Stimulated activated naive CD8-positive, alpha-beta T cell treated with anti-CD3 and anti-CD28 coated beads, Interleukin-15, Interleukin-2, amounts not matched to agents 100 ng/mL and 50 ng/mL, for 24 hours (primary cell): Measurements from ENCODE around the gene TMEM165.

Source experiments
- H3K27ac Mint-ChIP-seq: one replicate; pipeline ENCODE4 v1.8.0; 2021; ENCODE audit warnings: mild to moderate bottlenecking, mixed read lengths
- H3K27me3 Mint-ChIP-seq: one replicate; pipeline ENCODE4 v1.8.0; 2021; ENCODE audit warnings: mixed read lengths
- H3K36me3 Mint-ChIP-seq: one replicate; pipeline ENCODE4 v1.8.0; 2021; ENCODE audit warnings: low read depth, mixed read lengths
- H3K4me1 Mint-ChIP-seq: one replicate; pipeline ENCODE4 v1.8.0; 2021; ENCODE audit warnings: low read depth, mixed read lengths
- H3K4me3 Mint-ChIP-seq: one replicate; pipeline ENCODE4 v1.8.0; 2021; ENCODE audit warnings: mild to moderate bottlenecking, mixed read lengths
- H3K9me3 Mint-ChIP-seq: one replicate; pipeline ENCODE4 v1.8.0; 2021; ENCODE audit warnings: mixed read lengths

Gene TMEM165

GRCh38 chr4:55409468-55410171, 13.9 kb downstream of the TMEM165 start:
- H3K27me3 Mint-ChIP-seq: no peaks in the 10 kb centered on the region
- no peaks in the 10 kb centered on the region for H3K9me3 Mint-ChIP-seq
- H3K4me1 Mint-ChIP-seq: peaks cover 35% of the 10 kb centered on the region
- no peak overlapping the region for H3K27ac Mint-ChIP-seq
- peaks cover 38% of the 10 kb centered on the region for H3K36me3 Mint-ChIP-seq
- H3K4me3 Mint-ChIP-seq: no peak overlapping the region

- Mint-ChIP-seq H3K36me3 (peaks cover 39% of the 10 kb centered on the region), H3K27me3 (no peaks in the 10 kb centered on the region), H3K4me3 (no peak overlapping the region), H3K4me1 (peaks cover 31% of the 10 kb centered on the region), H3K9me3 (no peaks in the 10 kb centered on the region), H3K27ac (no peak overlapping the region)
Measured at GRCh38 chr4:55410431-55410830, 14.7 kb downstream of the TMEM165 start.

GRCh38 chr4:55411621-55412020, 15.9 kb downstream of the TMEM165 start:
- Mint-ChIP-seq H3K27me3 (no peaks in the 10 kb centered on the region), H3K36me3 (peaks cover 32% of the 10 kb centered on the region), H3K27ac (no peak overlapping the region), H3K4me3 (no peak overlapping the region), H3K9me3 (no peaks in the 10 kb centered on the region), H3K4me1 (peaks cover 22% of the 10 kb centered on the region)

DNA sequence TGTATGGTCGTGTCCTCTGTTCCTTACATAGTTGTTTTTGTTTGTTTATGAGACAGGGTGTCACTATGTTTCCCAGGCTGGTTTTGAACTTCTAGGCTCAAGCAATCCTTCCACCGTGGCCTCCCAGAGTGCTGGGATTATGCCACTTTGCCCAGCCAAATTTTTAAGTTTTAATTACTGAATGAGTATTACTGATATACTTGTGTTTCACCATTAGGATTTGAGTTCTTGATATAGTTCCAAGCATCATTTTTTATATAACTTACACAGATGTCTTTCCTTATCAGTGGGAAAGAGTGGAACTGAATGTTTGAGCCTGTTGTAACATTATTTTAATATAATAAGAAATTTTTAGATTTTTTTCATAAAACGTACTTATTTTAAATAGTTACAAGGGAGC, 20.4 kb downstream of the TMEM165 start:
- Mint-ChIP-seq H3K27me3 (no peaks in the 10 kb centered on the region), H3K36me3 (peaks cover 58% of the 10 kb centered on the region), H3K4me3 (no peak overlapping the region), H3K27ac (no peak overlapping the region), H3K9me3 (no peaks in the 10 kb centered on the region), H3K4me1 (no peaks in the 10 kb centered on the region)

- Mint-ChIP-seq H3K4me1 (no peaks in the 10 kb centered on the region), H3K27ac (no peak overlapping the region), H3K9me3 (no peaks in the 10 kb centered on the region), H3K4me3 (no peak overlapping the region), H3K36me3 (peaks cover 79% of the 10 kb centered on the region), H3K27me3 (no peaks in the 10 kb centered on the region)
Measured at GRCh38 chr4:55424791-55425190, 29.0 kb downstream of the TMEM165 start.

DNA sequence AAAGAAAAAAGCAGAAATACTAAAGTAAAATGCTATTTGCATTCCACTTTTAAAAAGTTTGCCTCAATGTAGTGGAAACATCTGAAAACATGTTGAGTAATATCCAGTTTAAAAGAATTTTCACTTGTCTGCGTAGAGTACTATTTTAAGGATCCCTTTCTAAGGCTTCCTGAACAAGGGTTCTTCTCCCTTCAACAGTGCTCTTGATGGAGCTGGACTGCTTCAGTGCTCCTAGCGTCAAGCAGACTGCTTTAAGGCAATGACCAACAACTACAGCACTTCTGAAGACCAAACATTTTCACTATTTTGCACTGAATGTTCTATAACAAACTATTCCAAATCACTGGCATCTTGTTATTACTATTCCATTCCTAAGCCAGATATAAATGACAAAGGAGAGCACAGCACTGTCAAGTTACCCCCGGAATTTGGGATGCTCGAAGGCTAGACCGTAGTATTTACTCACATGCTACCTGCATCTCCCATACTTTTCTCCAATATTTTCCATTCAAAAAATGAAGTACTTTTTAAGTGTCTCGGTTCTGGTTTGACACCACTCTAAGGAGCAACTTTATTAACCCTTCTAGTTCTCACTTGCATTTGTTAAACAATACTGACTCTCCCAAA, 36.1 kb downstream of the TMEM165 start:
- Mint-ChIP-seq H3K27ac (peak overlapping the region; percentile 51), H3K9me3 (no peaks in the 10 kb centered on the region), H3K4me3 (no peak overlapping the region), H3K36me3 (peaks cover 58% of the 10 kb centered on the region), H3K27me3 (no peaks in the 10 kb centered on the region), H3K4me1 (peaks cover 17% of the 10 kb centered on the region)

GRCh38 chr4:55435141-55435841, 39.5 kb downstream of the TMEM165 start:
- H3K27me3 Mint-ChIP-seq: no peaks in the 10 kb centered on the region
- H3K9me3 Mint-ChIP-seq: no peaks in the 10 kb centered on the region
- H3K4me1 Mint-ChIP-seq: peaks cover 17% of the 10 kb centered on the region
- H3K4me3 Mint-ChIP-seq: no peak overlapping the region
- peaks cover 61% of the 10 kb centered on the region for H3K36me3 Mint-ChIP-seq
- H3K27ac Mint-ChIP-seq: peak overlapping the region; percentile 66

DNA sequence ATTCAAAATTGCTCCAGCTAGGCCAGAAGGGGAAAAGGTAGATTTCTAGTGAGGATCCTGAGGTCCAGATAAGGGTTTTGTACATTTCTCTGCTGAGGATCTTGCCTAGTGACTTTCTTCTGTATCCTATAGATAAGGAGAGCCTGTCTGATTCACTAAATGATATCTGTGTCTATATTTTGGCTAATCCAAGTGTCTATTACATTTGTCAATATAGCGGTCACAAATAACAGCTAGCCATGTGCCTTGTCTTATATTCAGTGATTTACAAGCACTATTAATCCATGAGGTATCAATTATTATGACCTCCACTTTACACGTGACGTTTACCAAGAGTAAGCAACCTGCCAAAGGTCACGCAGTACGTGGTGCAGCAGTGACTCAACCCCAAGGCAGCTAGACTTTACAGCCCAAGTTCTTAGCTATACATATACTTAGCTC, 41.6 kb downstream of the TMEM165 start:
- H3K36me3 Mint-ChIP-seq: peaks cover 65% of the 10 kb centered on the region
- no peaks in the 10 kb centered on the region for H3K27me3 Mint-ChIP-seq
- H3K9me3 Mint-ChIP-seq: no peaks in the 10 kb centered on the region
- peaks cover 18% of the 10 kb centered on the region for H3K4me1 Mint-ChIP-seq
- no peak overlapping the region for H3K4me3 Mint-ChIP-seq
- no peak overlapping the region for H3K27ac Mint-ChIP-seq

DNA sequence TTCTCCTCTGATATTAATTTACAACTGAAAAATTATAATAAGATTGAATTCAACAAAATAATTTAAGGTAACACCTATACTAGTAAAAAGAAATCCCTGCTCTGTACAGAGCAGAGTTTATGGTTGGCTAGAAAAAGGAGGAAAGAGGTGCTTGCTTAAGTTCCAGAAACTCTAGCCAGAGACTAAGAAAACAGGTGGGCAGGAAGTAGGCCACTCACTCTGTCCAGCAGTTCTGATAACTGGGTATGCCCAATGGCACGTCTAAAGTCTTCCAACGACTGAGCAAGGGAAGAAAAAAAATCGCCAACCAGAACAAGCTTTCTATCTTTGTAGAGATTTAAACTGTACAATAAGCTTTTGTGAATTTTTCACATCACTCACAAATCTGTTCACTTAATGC, 42.1 kb downstream of the TMEM165 start:
- H3K27ac Mint-ChIP-seq: no peak overlapping the region
- no peaks in the 10 kb centered on the region for H3K9me3 Mint-ChIP-seq
- H3K4me1 Mint-ChIP-seq: peaks cover 21% of the 10 kb centered on the region
- H3K36me3 Mint-ChIP-seq: peaks cover 65% of the 10 kb centered on the region
- H3K27me3 Mint-ChIP-seq: no peaks in the 10 kb centered on the region
- H3K4me3 Mint-ChIP-seq: no peak overlapping the region

GRCh38 chr4:55438314-55438713, 42.6 kb downstream of the TMEM165 start:
- no peaks in the 10 kb centered on the region for H3K27me3 Mint-ChIP-seq
- peaks cover 63% of the 10 kb centered on the region for H3K36me3 Mint-ChIP-seq
- peaks cover 21% of the 10 kb centered on the region for H3K4me1 Mint-ChIP-seq
- H3K4me3 Mint-ChIP-seq: no peak overlapping the region
- H3K9me3 Mint-ChIP-seq: no peaks in the 10 kb centered on the region
- H3K27ac Mint-ChIP-seq: peak overlapping the region; percentile 37

- H3K27me3 Mint-ChIP-seq: no peaks in the 10 kb centered on the region
- no peak overlapping the region for H3K27ac Mint-ChIP-seq
- H3K4me3 Mint-ChIP-seq: no peak overlapping the region
- no peaks in the 10 kb centered on the region for H3K9me3 Mint-ChIP-seq
- peaks cover 21% of the 10 kb centered on the region for H3K4me1 Mint-ChIP-seq
- H3K36me3 Mint-ChIP-seq: peaks cover 66% of the 10 kb centered on the region
Measured at GRCh38 chr4:55439023-55439422, 43.3 kb downstream of the TMEM165 start.

- no peak overlapping the region for H3K27ac Mint-ChIP-seq
- no peak overlapping the region for H3K4me3 Mint-ChIP-seq
- H3K27me3 Mint-ChIP-seq: no peaks in the 10 kb centered on the region
- peaks cover 4% of the 10 kb centered on the region for H3K4me1 Mint-ChIP-seq
- no peaks in the 10 kb centered on the region for H3K9me3 Mint-ChIP-seq
- H3K36me3 Mint-ChIP-seq: peaks cover 50% of the 10 kb centered on the region
Measured at GRCh38 chr4:55440786-55441185, 45.0 kb downstream of the TMEM165 start.

DNA sequence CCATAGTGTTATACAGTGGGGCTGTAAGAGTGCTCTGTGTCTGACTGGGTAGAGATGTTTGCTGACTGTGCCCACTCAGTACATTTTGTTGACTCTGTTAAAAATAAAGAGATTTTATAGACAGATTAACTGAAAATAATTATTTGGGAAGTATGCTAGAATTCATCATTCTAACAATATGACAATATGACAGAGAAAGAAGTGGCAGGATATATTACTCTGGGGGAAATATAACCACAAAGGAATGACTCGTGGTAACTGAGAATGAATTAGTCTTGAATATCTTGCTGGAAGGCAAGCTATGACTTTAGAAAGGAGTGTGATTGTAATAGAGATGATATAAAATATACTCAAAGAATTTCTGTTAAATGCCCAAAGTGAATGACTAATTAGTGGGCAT, 46.8 kb downstream of the TMEM165 start:
- Mint-ChIP-seq H3K27ac (no peak overlapping the region), H3K4me1 (peaks cover 8% of the 10 kb centered on the region), H3K27me3 (no peaks in the 10 kb centered on the region), H3K36me3 (peaks cover 50% of the 10 kb centered on the region), H3K9me3 (no peaks in the 10 kb centered on the region), H3K4me3 (no peak overlapping the region)

DNA sequence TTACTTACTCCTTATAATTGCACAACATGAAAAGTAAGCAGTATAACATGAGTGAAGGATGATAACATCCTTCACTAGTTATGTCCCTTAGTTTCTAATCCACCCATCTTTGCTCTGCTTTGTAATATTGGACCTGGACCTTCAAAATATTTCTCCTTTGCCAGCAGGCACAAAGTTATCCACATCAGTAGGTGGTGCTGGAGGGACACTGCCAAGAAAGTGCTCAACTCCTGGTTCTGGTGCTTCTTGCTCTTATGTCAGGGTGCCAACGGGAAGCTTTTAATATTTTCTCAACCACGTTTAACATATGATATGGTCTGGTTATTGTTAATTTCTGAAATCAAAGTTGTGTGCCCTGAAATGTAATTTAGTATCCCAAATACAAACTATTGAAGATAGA, 49.1 kb downstream of the TMEM165 start:
- no peaks in the 10 kb centered on the region for H3K27me3 Mint-ChIP-seq
- no peak overlapping the region for H3K4me3 Mint-ChIP-seq
- H3K36me3 Mint-ChIP-seq: peaks cover 50% of the 10 kb centered on the region
- no peak overlapping the region for H3K27ac Mint-ChIP-seq
- H3K9me3 Mint-ChIP-seq: no peaks in the 10 kb centered on the region
- peaks cover 15% of the 10 kb centered on the region for H3K4me1 Mint-ChIP-seq

GRCh38 chr4:55445921-55446577, 50.3 kb downstream of the TMEM165 start:
- Mint-ChIP-seq H3K27ac (no peak overlapping the region), H3K4me3 (no peak overlapping the region), H3K9me3 (no peaks in the 10 kb centered on the region), H3K4me1 (peaks cover 15% of the 10 kb centered on the region), H3K27me3 (no peaks in the 10 kb centered on the region), H3K36me3 (peaks cover 50% of the 10 kb centered on the region)
